Keratinocyte (primary cell): Measurements from ENCODE around the gene SLC16A4. TPM values are rescaled to one million over a fixed set of nuclear protein-coding genes. Genes with fewer than 3 reads are reported as not detected.
"Not testable (repeated sequence)": the region's sequence is repeated elsewhere in the genome, so short reads cannot be mapped to it uniquely, and the experiment has no call there.

Source experiments
- DNase-seq: peaks from one replicate; pipeline ENCODE4 v3.0.0-alpha.2; 2011; ENCODE audit warnings: low read depth, missing footprints, low spot score
- FAIRE-seq: peaks from 2 replicates; lab custom pipeline; 2011; peaks lifted over from hg19 to GRCh38; lab: Jason Lieb, UNC
- H2AFZ ChIP-seq: 2 replicates; pipeline ENCODE4 v1.6.0; 2012; ENCODE audit warnings: low read length, control low read depth, inconsistent platforms; ENCODE audit not compliant: control insufficient read depth
- H3K27ac ChIP-seq: 2 replicates; pipeline ENCODE4 v1.5.1; 2011; ENCODE audit warnings: low read length; ENCODE audit not compliant: control insufficient read depth, insufficient read depth
- H3K27me3 ChIP-seq: 3 replicates; pipeline ENCODE4 v1.6.0; 2011; ENCODE audit warnings: low read length; ENCODE audit not compliant: control insufficient read depth, insufficient read depth; ENCODE audit errors: extremely low read depth
- H3K36me3 ChIP-seq, 2 experiments: 2 replicates in 1 of 2; 3 replicates in 1 of 2; pipeline ENCODE4 v1.5.1; 2011; ENCODE audit warnings: low read length in 2 of 2, mild to moderate bottlenecking in 1 of 2; ENCODE audit not compliant: control insufficient read depth in 2 of 2, insufficient read depth in 2 of 2; ENCODE audit errors: extremely low read depth in 1 of 2
- H3K4me1 ChIP-seq: 3 replicates; pipeline ENCODE4 v1.5.1; 2011; ENCODE audit warnings: low read length; ENCODE audit not compliant: control insufficient read depth, insufficient read depth; ENCODE audit errors: extremely low read depth
- H3K4me2 ChIP-seq: 3 replicates; pipeline ENCODE4 v1.6.0; 2011; ENCODE audit warnings: low read depth, low read length; ENCODE audit not compliant: control insufficient read depth, insufficient read depth; ENCODE audit errors: extremely low read depth
- H3K4me3 ChIP-seq, 3 experiments: fragments of 200-600 bp in 1 of 3; sonication (generic) in 1 of 3; 2 replicates in 2 of 3; 3 replicates in 1 of 3; pipeline ENCODE4 v1.5.1; 2011 to 2016; ENCODE audit warnings: low read length in 3 of 3, mild to moderate bottlenecking in 3 of 3, control low read depth in 2 of 3, inconsistent platforms in 1 of 3, low read depth in 1 of 3, mixed read lengths in 1 of 3, mixed run types in 1 of 3, moderate library complexity in 1 of 3; ENCODE audit not compliant: control insufficient read depth in 2 of 3, insufficient read depth in 2 of 3; ENCODE audit errors: extremely low read depth in 1 of 3
- H3K79me2 ChIP-seq: 2 replicates; pipeline ENCODE4 v1.6.0; 2012; ENCODE audit warnings: low read length; ENCODE audit not compliant: control insufficient read depth, insufficient read depth
- H3K9ac ChIP-seq: 3 replicates; pipeline ENCODE4 v1.6.0; 2011; ENCODE audit warnings: low read length; ENCODE audit not compliant: control insufficient read depth, insufficient read depth; ENCODE audit errors: extremely low read depth
- H3K9me1 ChIP-seq: 3 replicates; pipeline ENCODE4 v1.6.0; 2011; ENCODE audit warnings: low read length; ENCODE audit not compliant: control insufficient read depth, insufficient read depth; ENCODE audit errors: extremely low read depth
- H3K9me3 ChIP-seq: 2 replicates; pipeline ENCODE4 v1.5.1; 2012; ENCODE audit warnings: low read depth, low read length; ENCODE audit not compliant: control insufficient read depth
- H4K20me1 ChIP-seq: 3 replicates; pipeline ENCODE4 v1.6.0; 2011; ENCODE audit warnings: low read length; ENCODE audit not compliant: control insufficient read depth, insufficient read depth; ENCODE audit errors: extremely low read depth
- CTCF ChIP-seq, 3 experiments: IDR thresholded peaks in 1 of 3; conservative IDR thresholded peaks in 1 of 3; optimal IDR thresholded peaks in 1 of 3; 2 replicates in 2 of 3; 3 replicates in 1 of 3; pipeline versions ENCODE3 to v1.5.1; 2011; ENCODE audit warnings: low read length in 3 of 3, mild to moderate bottlenecking in 3 of 3, moderate library complexity in 2 of 3, control low read depth in 1 of 3, inconsistent platforms in 1 of 3; ENCODE audit not compliant: insufficient read depth in 2 of 3; ENCODE audit errors: extremely low read depth in 1 of 3
- EZH2 ChIP-seq: IDR thresholded peaks from one replicate; pipeline ENCODE4 v1.6.1; 2012; ENCODE audit warnings: inconsistent platforms, mild to moderate bottlenecking, low read length, moderate library complexity
- dilution Hi-C: fragments of 300-500 bp; cut with MboI; formaldehyde crosslinking; loops from one replicate; pipeline ENCODE4 v1.7.0; 2020; ENCODE audit warnings: low sequenced_read_pairs; ENCODE audit not compliant: extremely low pct_ligation_motif_present
- polyA plus RNA-seq, 5 experiments: library from polyadenylated mRNA; depleted of rRNA in 3 of 5; stranded (reverse) in 3 of 5; stranded (forward) in 1 of 5; unstranded in 1 of 5; fragments of >200 nt; gene quantifications; 1 replicate in 1 of 5; 2 replicates in 3 of 5; 3 replicates in 1 of 5; pipeline versions ENCODE4 v1.2.1 to v1.2.3, GENCODE V29; 2011 to 2012; ENCODE audit warnings: missing spikeins in 2 of 5, low read depth in 1 of 5, low replicate concordance in 1 of 5

The SLC16A4 gene
- polyA plus RNA-seq, 1 donor (not counting 4 experiments of a cell fraction or from before 2014, with no cell fraction given), result 0.92 TPM

- no peaks in the 10 kb centered on the region for H3K9me1 ChIP-seq
- peaks cover 3% of the 10 kb centered on the region for H3K4me1 ChIP-seq
- H3K27me3 ChIP-seq, result no peaks in the 10 kb centered on the region
- dilution Hi-C loops, result no loop called here
- peaks cover 20% of the 10 kb centered on the region for H3K79me2 ChIP-seq
- no peak overlapping the region for H3K4me2 ChIP-seq
- H3K27ac ChIP-seq, result no peak overlapping the region
- no peak for TF ChIP-seq EZH2
- no peak for TF ChIP-seq CTCF (optimal IDR thresholded peaks at IDR 0.05 in 1 of 3, IDR thresholded peaks at IDR 0.05 in 1 of 3, conservative IDR thresholded peaks at IDR 0.05 in 1 of 3; ENCODE audit: extremely low read depth in 1 of 3, insufficient read depth in 2 of 3, low read length in 3 of 3)
- H3K9ac ChIP-seq, result no peak overlapping the region
- no peak overlapping the region for H2AFZ ChIP-seq
- H3K9me3 ChIP-seq, result no peaks in the 10 kb centered on the region
- no peak for FAIRE-seq
- H3K36me3 ChIP-seq, result peaks cover 10% of the 10 kb centered on the region in 2 experiments
- no peaks in the 10 kb centered on the region for H4K20me1 ChIP-seq
- H3K4me3 ChIP-seq, result no peak overlapping the region
- no peak for DNase-seq
Measured at GRCh38 chr1:110404401-110404800, 13.6 kb upstream of the SLC16A4 start.

- peaks cover 3% of the 10 kb centered on the region for H3K4me1 ChIP-seq
- FAIRE-seq, result no peak
- no peak overlapping the region for H3K9ac ChIP-seq
- peaks cover 10% of the 10 kb centered on the region in 2 experiments for H3K36me3 ChIP-seq
- H3K4me2 ChIP-seq, result no peak overlapping the region
- no peak for DNase-seq
- H3K9me1 ChIP-seq, result no peaks in the 10 kb centered on the region
- peaks cover 20% of the 10 kb centered on the region for H3K79me2 ChIP-seq
- H2AFZ ChIP-seq, result no peak overlapping the region
- dilution Hi-C loops, result no loop called here
- H3K4me3 ChIP-seq, result no peak overlapping the region
- no peaks in the 10 kb centered on the region for H3K9me3 ChIP-seq
- H3K27me3 ChIP-seq, result no peaks in the 10 kb centered on the region
- H4K20me1 ChIP-seq, result no peaks in the 10 kb centered on the region
- TF ChIP-seq CTCF (optimal IDR thresholded peaks at IDR 0.05 in 1 of 3, IDR thresholded peaks at IDR 0.05 in 1 of 3, conservative IDR thresholded peaks at IDR 0.05 in 1 of 3; ENCODE audit: extremely low read depth in 1 of 3, insufficient read depth in 2 of 3, low read length in 3 of 3) (no peak), EZH2 (no peak)
- no peak overlapping the region for H3K27ac ChIP-seq
Measured at GRCh38 chr1:110403805-110404204, 13.0 kb upstream of the SLC16A4 start.

- H3K4me3 ChIP-seq, FAIRE-seq, H3K9ac ChIP-seq, H3K27me3 ChIP-seq, H3K9me3 ChIP-seq, dilution Hi-C loops, H3K9me1 ChIP-seq, H2AFZ ChIP-seq, H3K27ac ChIP-seq, H4K20me1 ChIP-seq, H3K4me2 ChIP-seq, H3K79me2 ChIP-seq, DNase-seq: not testable (repeated sequence)
- H3K36me3 ChIP-seq, result peaks cover 0 to 12% of the 10 kb centered on the region in 2 experiments
- peaks cover 18% of the 10 kb centered on the region for H3K4me1 ChIP-seq
Measured at GRCh38 chr1:110396259-110396958, 5.6 kb upstream of the SLC16A4 start.
